ENCODE data around the gene MSRB3. TPM values are rescaled to one million over a fixed set of nuclear protein-coding genes. Genes with fewer than 3 reads are reported as not detected.

The MSRB3 gene
- total and polyA plus RNA-seq, 2 experiments from 2014 or later, result 16.9 to 19.2 TPM

DNA sequence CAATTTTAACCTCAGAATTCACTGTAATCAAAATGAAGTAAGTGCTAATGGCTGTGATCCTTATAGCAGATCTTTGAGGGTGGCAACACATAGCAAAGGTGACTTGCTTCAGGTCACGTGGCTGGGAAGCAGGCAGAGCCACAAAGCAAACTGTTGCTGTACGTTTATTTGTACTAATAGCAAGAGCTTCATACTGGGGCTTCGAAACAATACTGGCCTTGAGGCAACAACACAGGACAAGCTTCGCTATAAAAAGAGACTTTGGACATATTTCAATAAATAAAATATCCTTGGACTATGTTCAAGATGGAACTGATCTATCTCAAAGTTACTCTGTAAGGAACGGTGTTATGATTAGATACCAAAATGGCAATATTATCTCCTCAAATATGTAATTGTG is 44.6 kb downstream of the MSRB3 start:
- TF ChIP-seq EZH2phosphoT487 (IDR thresholded peaks at IDR 0.05; ENCODE audit: low read depth, severe bottlenecking, unreplicated experiment) (no peak), EZH2 (IDR thresholded peaks at IDR 0.05; ENCODE audit: borderline replicate concordance) (no peak)
- TF ChIP-seq, protein P1, sequence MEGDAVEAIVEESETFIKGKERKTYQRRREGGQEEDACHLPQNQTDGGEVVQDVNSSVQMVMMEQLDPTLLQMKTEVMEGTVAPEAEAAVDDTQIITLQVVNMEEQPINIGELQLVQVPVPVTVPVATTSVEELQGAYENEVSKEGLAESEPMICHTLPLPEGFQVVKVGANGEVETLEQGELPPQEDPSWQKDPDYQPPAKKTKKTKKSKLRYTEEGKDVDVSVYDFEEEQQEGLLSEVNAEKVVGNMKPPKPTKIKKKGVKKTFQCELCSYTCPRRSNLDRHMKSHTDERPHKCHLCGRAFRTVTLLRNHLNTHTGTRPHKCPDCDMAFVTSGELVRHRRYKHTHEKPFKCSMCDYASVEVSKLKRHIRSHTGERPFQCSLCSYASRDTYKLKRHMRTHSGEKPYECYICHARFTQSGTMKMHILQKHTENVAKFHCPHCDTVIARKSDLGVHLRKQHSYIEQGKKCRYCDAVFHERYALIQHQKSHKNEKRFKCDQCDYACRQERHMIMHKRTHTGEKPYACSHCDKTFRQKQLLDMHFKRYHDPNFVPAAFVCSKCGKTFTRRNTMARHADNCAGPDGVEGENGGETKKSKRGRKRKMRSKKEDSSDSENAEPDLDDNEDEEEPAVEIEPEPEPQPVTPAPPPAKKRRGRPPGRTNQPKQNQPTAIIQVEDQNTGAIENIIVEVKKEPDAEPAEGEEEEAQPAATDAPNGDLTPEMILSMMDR (IDR thresholded peaks at IDR 0.05; ENCODE audit: poor library complexity), result no peak
- WGBS (ENCODE audit: low lambda C conversion rate, missing lambda C conversion rate), result 55% methylated on average over 5 of the region's 5 CpGs
- no peaks in the 10 kb centered on the region for H3K36me3 ChIP-seq (replicated peaks; ENCODE audit: insufficient read depth, low read depth)
- H3K4me3 ChIP-seq, result no peak overlapping the region
- peak; percentile 17 for DNase-seq (ENCODE audit: low spot score)
- H3K4me1 ChIP-seq (ENCODE audit: insufficient read depth), result peaks cover 51% of the 10 kb centered on the region
- H2AFZ ChIP-seq, result no peak overlapping the region
- H3K9me2 ChIP-seq (replicated peaks; ENCODE audit: insufficient read depth), result no peaks in the 10 kb centered on the region
- peak overlapping the region; percentile 56 for H3K27ac ChIP-seq
- no peak overlapping the region for H3K4me2 ChIP-seq
- H3K27me3 ChIP-seq, result no peaks in the 10 kb centered on the region
- H3K9me3 ChIP-seq (ENCODE audit: low read depth), result no peaks in the 10 kb centered on the region
- no peaks in the 10 kb centered on the region for H4K20me1 ChIP-seq (ENCODE audit: insufficient read depth, poor library complexity, severe bottlenecking)
- H3K79me2 ChIP-seq, result no peaks in the 10 kb centered on the region

DNA sequence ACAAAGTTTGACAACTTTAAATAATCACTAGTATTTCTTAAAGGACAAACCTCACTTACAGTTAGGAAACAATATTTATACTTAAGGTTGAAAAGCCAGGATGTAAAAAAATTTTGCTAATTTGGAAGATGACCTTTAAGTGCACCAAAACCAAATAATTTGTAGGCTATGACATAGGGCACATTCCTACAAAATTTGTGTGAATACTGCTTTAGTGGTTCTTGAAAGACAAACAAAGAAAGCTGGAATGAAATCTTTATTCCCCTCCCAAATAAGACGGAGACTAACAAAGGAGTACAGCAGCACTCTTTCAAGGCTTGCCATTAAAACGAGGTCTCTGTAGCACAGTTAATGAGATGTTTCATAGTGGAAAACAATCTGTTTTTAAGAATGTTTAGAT is 45.6 kb downstream of the MSRB3 start:
- Histone ChIP-seq H2AFZ (no peak overlapping the region), H3K79me2 (no peaks in the 10 kb centered on the region), H3K4me1 (ENCODE audit: insufficient read depth) (peaks cover 59% of the 10 kb centered on the region), H3K36me3 (replicated peaks; ENCODE audit: insufficient read depth, low read depth) (no peaks in the 10 kb centered on the region), H4K20me1 (ENCODE audit: insufficient read depth, poor library complexity, severe bottlenecking) (no peaks in the 10 kb centered on the region), H3K4me3 (no peak overlapping the region), H3K27me3 (no peaks in the 10 kb centered on the region), H3K4me2 (no peak overlapping the region), H3K9me2 (replicated peaks; ENCODE audit: insufficient read depth) (no peaks in the 10 kb centered on the region), H3K27ac (peak overlapping the region; percentile 56), H3K9me3 (ENCODE audit: low read depth) (no peaks in the 10 kb centered on the region)
- DNase-seq (ENCODE audit: low spot score), result no peak
- 46% methylated on average over 2 of the region's 2 CpGs for WGBS (ENCODE audit: low lambda C conversion rate, missing lambda C conversion rate)
- TF ChIP-seq, protein P1 (IDR thresholded peaks at IDR 0.05; ENCODE audit: poor library complexity), result no peak
- TF ChIP-seq EZH2phosphoT487 (IDR thresholded peaks at IDR 0.05; ENCODE audit: low read depth, severe bottlenecking, unreplicated experiment) (no peak), EZH2 (IDR thresholded peaks at IDR 0.05; ENCODE audit: borderline replicate concordance) (no peak)

DNA sequence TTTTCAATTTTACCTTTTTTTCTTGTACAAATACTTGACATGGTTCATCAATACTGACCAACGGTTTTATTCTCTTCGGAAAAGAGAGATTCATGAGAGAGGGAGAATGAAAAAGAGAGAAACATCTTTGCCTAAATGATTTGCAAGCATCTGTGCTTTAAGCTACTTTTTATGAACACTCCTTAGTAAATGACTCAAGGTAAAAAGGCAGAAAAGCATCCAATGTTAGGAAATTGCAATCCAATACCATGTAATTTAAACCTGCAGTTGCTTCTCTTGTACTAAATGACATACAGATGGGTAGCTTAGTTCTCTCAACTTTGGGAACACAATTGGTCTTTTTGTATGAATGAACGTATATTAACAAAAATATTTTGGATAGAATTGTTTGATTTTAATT is 46.1 kb downstream of the MSRB3 start:
- TF ChIP-seq, protein P1 (IDR thresholded peaks at IDR 0.05; ENCODE audit: poor library complexity), result no peak
- TF ChIP-seq EZH2 (IDR thresholded peaks at IDR 0.05; ENCODE audit: borderline replicate concordance) (no peak), EZH2phosphoT487 (IDR thresholded peaks at IDR 0.05; ENCODE audit: low read depth, severe bottlenecking, unreplicated experiment) (no peak)
- DNase-seq (ENCODE audit: low spot score), result no peak
- H3K4me2 ChIP-seq, result no peak overlapping the region
- H3K36me3 ChIP-seq (replicated peaks; ENCODE audit: insufficient read depth, low read depth), result no peaks in the 10 kb centered on the region
- H3K79me2 ChIP-seq, result no peaks in the 10 kb centered on the region
- peaks cover 55% of the 10 kb centered on the region for H3K4me1 ChIP-seq (ENCODE audit: insufficient read depth)
- peak overlapping the region; percentile 56 for H3K27ac ChIP-seq
- 64% methylated on average over 3 of the region's 3 CpGs for WGBS (ENCODE audit: low lambda C conversion rate, missing lambda C conversion rate)
- no peaks in the 10 kb centered on the region for H3K27me3 ChIP-seq
- no peaks in the 10 kb centered on the region for H4K20me1 ChIP-seq (ENCODE audit: insufficient read depth, poor library complexity, severe bottlenecking)
- H3K9me3 ChIP-seq (ENCODE audit: low read depth), result no peaks in the 10 kb centered on the region
- H2AFZ ChIP-seq, result no peak overlapping the region
- no peaks in the 10 kb centered on the region for H3K9me2 ChIP-seq (replicated peaks; ENCODE audit: insufficient read depth)
- no peak overlapping the region for H3K4me3 ChIP-seq

DNA sequence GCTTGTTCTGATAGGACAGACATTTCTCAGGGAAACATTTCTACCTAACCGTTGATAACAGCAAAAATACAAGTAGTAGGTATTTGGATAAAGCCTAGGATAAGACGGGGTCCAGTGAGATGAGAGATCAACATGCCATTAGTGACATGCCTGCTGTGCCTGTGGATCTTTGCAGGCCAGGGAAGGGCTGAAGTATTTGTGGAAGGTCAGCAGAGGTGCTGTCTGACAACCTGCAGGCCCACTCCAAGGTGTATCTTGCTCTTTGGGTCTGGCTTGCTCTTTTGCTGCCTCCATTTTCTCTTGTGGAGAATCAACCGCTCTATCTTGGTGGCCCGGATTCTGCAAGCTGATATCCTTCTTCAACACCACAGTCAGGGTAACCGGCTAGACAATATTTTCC is 46.7 kb downstream of the MSRB3 start:
- TF ChIP-seq EZH2 (IDR thresholded peaks at IDR 0.05; ENCODE audit: borderline replicate concordance), result no peak
- no peak for TF ChIP-seq EZH2phosphoT487 (IDR thresholded peaks at IDR 0.05; ENCODE audit: low read depth, severe bottlenecking, unreplicated experiment)
- TF ChIP-seq, protein P1 (IDR thresholded peaks at IDR 0.05; ENCODE audit: poor library complexity), result no peak
- H2AFZ ChIP-seq, result no peak overlapping the region
- H3K4me2 ChIP-seq, result no peak overlapping the region
- no peak overlapping the region for H3K4me3 ChIP-seq
- peak overlapping the region; percentile 31 for H3K27ac ChIP-seq
- 48% methylated on average over 5 of the region's 5 CpGs for WGBS (ENCODE audit: low lambda C conversion rate, missing lambda C conversion rate)
- no peaks in the 10 kb centered on the region for H3K9me3 ChIP-seq (ENCODE audit: low read depth)
- H3K36me3 ChIP-seq (replicated peaks; ENCODE audit: insufficient read depth, low read depth), result no peaks in the 10 kb centered on the region
- no peak for DNase-seq (ENCODE audit: low spot score)
- no peaks in the 10 kb centered on the region for H3K79me2 ChIP-seq
- no peaks in the 10 kb centered on the region for H3K27me3 ChIP-seq
- no peaks in the 10 kb centered on the region for H4K20me1 ChIP-seq (ENCODE audit: insufficient read depth, poor library complexity, severe bottlenecking)
- H3K9me2 ChIP-seq (replicated peaks; ENCODE audit: insufficient read depth), result no peaks in the 10 kb centered on the region
- peaks cover 48% of the 10 kb centered on the region for H3K4me1 ChIP-seq (ENCODE audit: insufficient read depth)

Measured in hepatocyte (in vitro differentiated cells).